ENCODE measurements around the gene SNAP29. TPM values are rescaled to one million over a fixed set of nuclear protein-coding genes. Genes with fewer than 3 reads are reported as not detected.

SNAP29 gene
- total and polyA plus RNA-seq, 9 of the 15 experiments (the other 6 are each of a cell fraction or from before 2014, with no cell fraction given), result 19.5 to 250 (median 75.9) TPM

DNA sequence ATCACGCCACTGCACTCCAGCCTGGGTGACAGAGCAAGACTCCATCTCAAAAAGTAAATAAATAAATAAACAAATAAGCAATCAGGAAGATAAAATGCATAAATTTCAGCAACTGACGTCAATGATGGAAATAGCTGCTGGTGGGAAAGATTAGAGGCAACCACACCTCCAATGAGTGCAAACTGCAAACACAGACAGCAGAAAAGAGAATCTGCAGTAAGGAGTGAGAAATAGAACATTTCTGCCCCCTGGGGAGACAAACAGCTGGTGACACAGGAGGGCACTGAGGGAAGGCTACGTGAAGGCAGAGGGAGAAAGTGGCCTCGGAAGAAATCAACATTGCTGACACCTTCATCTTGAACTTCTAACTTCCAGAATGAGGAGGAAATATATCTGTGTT, 6.7 kb upstream of the SNAP29 start (continued):
- TF ChIP-seq, protein P1, sequence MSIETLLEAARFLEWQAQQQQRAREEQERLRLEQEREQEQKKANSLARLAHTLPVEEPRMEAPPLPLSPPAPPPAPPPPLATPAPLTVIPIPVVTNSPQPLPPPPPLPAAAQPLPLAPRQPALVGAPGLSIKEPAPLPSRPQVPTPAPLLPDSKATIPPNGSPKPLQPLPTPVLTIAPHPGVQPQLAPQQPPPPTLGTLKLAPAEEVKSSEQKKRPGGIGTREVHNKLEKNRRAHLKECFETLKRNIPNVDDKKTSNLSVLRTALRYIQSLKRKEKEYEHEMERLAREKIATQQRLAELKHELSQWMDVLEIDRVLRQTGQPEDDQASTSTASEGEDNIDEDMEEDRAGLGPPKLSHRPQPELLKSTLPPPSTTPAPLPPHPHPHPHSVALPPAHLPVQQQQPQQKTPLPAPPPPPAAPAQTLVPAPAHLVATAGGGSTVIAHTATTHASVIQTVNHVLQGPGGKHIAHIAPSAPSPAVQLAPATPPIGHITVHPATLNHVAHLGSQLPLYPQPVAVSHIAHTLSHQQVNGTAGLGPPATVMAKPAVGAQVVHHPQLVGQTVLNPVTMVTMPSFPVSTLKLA (conservative IDR thresholded peaks at IDR 0.05), result no peak
- TF ChIP-seq ZNF384 (IDR thresholded peaks at IDR 0.05; ENCODE audit: low read depth, low read length) (0 out of 2 replicates have a peak, but pooled peaks have one; percentile 18), U2AF2 (optimal IDR thresholded peaks at IDR 0.05; ENCODE audit: low read depth, low read length) (no peak), BCOR (IDR thresholded peaks at IDR 0.05) (no peak), EZH2 (IDR thresholded peaks at IDR 0.05; ENCODE audit: borderline replicate concordance, low read depth, low read length) (no peak), MIER1 (IDR thresholded peaks at IDR 0.05; ENCODE audit: low read depth) (no peak)
- TF ChIP-seq, protein P2, sequence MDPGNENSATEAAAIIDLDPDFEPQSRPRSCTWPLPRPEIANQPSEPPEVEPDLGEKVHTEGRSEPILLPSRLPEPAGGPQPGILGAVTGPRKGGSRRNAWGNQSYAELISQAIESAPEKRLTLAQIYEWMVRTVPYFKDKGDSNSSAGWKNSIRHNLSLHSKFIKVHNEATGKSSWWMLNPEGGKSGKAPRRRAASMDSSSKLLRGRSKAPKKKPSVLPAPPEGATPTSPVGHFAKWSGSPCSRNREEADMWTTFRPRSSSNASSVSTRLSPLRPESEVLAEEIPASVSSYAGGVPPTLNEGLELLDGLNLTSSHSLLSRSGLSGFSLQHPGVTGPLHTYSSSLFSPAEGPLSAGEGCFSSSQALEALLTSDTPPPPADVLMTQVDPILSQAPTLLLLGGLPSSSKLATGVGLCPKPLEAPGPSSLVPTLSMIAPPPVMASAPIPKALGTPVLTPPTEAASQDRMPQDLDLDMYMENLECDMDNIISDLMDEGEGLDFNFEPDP (CRISPR knock-in tag; IDR thresholded peaks at IDR 0.05), result no peak
- TF ChIP-seq, protein P3, sequence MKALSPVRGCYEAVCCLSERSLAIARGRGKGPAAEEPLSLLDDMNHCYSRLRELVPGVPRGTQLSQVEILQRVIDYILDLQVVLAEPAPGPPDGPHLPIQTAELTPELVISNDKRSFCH (CRISPR knock-in tag; IDR thresholded peaks at IDR 0.05), result no peak
- TF ChIP-seq, protein P3 (tag; IDR thresholded peaks at IDR 0.05), result no peak
- TF ChIP-seq, protein P4, sequence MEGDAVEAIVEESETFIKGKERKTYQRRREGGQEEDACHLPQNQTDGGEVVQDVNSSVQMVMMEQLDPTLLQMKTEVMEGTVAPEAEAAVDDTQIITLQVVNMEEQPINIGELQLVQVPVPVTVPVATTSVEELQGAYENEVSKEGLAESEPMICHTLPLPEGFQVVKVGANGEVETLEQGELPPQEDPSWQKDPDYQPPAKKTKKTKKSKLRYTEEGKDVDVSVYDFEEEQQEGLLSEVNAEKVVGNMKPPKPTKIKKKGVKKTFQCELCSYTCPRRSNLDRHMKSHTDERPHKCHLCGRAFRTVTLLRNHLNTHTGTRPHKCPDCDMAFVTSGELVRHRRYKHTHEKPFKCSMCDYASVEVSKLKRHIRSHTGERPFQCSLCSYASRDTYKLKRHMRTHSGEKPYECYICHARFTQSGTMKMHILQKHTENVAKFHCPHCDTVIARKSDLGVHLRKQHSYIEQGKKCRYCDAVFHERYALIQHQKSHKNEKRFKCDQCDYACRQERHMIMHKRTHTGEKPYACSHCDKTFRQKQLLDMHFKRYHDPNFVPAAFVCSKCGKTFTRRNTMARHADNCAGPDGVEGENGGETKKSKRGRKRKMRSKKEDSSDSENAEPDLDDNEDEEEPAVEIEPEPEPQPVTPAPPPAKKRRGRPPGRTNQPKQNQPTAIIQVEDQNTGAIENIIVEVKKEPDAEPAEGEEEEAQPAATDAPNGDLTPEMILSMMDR (IDR thresholded peaks at IDR 0.05 in 2 of 3, conservative IDR thresholded peaks at IDR 0.05 in 1 of 3; ENCODE audit: insufficient read depth in 2 of 3, low read depth in 1 of 3, low read length in 3 of 3), result peak in 2 of 3 experiments; percentile 43 to 64; a peak in 3 of 6 replicates
- TF ChIP-seq, protein P5, sequence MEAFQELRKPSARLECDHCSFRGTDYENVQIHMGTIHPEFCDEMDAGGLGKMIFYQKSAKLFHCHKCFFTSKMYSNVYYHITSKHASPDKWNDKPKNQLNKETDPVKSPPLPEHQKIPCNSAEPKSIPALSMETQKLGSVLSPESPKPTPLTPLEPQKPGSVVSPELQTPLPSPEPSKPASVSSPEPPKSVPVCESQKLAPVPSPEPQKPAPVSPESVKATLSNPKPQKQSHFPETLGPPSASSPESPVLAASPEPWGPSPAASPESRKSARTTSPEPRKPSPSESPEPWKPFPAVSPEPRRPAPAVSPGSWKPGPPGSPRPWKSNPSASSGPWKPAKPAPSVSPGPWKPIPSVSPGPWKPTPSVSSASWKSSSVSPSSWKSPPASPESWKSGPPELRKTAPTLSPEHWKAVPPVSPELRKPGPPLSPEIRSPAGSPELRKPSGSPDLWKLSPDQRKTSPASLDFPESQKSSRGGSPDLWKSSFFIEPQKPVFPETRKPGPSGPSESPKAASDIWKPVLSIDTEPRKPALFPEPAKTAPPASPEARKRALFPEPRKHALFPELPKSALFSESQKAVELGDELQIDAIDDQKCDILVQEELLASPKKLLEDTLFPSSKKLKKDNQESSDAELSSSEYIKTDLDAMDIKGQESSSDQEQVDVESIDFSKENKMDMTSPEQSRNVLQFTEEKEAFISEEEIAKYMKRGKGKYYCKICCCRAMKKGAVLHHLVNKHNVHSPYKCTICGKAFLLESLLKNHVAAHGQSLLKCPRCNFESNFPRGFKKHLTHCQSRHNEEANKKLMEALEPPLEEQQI (IDR thresholded peaks at IDR 0.05), result no peak
- TF ChIP-seq, protein P6, sequence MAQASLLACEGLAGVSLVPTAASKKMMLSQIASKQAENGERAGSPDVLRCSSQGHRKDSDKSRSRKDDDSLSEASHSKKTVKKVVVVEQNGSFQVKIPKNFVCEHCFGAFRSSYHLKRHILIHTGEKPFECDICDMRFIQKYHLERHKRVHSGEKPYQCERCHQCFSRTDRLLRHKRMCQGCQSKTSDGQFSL (CRISPR knock-in tag; IDR thresholded peaks at IDR 0.05), result no peak
- TF ChIP-seq, protein P6 (tag; IDR thresholded peaks at IDR 0.05), result no peak
